Erythroblast (primary cell): ENCODE measurements around the gene ELMOD3.
"Not testable (repeated sequence)": the region's sequence is repeated elsewhere in the genome, so short reads cannot be mapped to it uniquely, and the experiment has no call there.

Experiments
- DNase-seq, 2 experiments: peaks; one replicate each; lab custom pipeline; 2025; lab: John Stamatoyannopoulos, UW
- GATA1 ChIP-seq: IDR thresholded peaks from 2 replicates; pipeline ENCODE4 v1.6.1; 2011; ENCODE audit warnings: low read depth, mild to moderate bottlenecking, control low read depth, low read length, moderate library complexity
- POLR2A ChIP-seq: IDR thresholded peaks from 2 replicates; pipeline ENCODE4 v1.6.1; 2011; ENCODE audit warnings: mild to moderate bottlenecking, low read length

Gene ELMOD3

DNA sequence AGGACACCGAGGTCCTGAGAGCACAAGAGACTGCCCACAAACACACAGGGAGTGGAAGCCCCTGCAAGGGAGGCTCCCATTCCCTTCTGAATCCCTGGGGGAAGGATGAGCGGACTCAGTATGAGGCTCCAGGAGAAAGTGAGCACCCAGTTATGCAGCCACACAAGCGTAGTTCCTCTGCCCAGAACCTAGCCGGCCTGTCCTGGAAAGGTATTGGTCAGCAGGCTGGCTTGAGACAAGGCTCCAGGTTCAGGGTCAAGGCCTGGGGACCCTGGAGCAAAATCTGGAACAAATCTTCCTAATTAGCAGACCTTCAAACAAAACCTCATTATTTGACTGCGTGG lies 56.8 kb downstream of the ELMOD3 start:
- no peak for DNase-seq
- TF ChIP-seq POLR2A (no peak), GATA1 (no peak)

DNA sequence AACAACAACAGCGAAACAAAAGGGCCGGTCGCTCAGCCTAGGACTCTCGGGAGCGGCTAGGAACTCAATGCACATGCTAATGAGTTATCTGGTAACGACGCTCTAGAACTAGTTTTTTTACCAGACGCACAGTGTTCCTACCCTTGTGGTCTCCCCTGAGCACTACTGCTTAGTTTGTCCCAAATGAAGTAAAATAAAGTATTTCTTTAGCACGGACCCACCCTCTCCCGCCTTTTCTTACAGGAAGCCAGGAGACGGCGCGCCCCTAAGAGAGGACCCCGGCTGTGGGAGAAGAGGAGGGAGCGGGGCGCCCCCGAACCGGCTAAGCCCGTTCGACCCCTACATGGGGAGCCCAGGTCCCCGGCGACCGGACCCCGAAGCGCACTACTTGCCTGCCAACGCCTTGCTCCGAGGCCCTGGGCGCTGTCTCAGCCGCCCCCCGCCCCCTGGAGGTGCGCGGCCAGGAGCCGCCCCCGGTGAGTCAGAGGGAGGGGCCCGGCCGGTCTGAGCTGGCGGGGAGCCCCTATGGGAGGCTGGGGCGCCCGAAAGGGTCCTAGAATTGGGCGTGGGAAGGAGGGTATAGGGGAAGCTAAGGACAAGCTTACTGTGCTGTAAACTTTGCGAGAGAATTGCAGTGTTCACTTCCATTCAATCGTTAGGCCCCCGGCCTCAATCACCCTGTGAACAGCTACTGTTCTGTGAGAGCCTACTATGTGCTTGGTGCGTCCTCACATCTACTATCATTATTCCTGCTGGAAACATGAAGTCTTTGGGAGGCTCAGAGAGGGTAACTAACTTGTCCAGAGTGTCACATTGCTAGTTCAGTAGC lies 59.2 kb downstream of the ELMOD3 start:
- TF ChIP-seq GATA1 (no peak), POLR2A (no peak)
- peak; percentile 31 to 61 for DNase-seq

DNA sequence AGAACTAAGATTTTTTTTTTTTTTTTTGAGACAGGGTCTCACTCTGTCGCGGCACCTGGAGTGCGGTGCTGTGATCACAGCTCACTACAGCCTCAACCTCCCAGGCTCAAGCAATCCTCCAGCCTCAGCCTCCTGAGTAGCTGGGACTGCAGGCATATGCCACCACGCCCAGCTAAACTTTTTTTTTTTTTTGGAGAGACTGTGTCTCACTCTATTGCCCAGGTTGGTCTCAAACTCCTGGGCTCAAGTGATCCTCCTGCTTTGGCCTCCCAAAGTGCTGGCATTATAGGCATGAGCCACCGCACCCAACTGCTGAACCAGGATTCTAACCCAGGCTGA lies 59.8 kb downstream of the ELMOD3 start:
- DNase-seq: not testable (repeated sequence)

DNA sequence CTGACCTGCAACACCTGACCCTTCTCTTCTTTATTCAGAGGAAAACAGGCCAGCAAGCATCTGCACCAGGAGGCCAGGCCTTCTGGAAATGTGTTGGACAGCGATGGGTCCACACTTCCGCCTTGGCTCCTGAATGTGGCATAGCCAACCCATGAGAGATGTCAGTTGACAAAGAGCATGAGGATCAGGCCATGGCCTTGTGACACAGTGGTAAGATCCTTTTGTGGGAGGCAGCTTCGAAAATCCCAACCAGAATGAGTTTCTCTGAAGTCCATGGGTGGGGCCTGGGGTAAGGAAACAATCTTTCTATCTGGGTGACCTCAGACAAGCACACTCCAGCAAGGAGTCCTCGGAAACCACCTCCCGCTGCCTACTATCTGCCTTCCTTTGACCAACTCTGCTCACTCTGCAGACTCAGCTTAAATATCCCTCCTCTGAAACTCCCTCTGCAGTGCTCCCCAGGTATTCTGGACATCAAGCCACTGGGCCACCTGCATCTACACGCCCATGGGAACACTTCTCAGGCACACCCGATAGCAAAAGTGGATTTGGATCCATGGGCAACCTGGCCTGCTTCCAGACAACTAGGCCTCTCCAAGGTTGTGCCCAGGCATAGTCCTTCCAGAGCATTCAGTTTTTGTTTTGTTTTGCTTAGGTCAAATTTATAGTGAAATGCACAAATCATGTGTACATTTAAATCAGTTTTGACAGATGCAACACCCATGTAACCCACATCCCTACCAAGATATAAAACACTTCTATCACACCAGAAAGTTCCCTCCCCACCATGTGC lies 60.4 kb downstream of the ELMOD3 start:
- peak; percentile 34 to 43 for DNase-seq
- TF ChIP-seq POLR2A: no peak
- TF ChIP-seq GATA1: no peak

DNA sequence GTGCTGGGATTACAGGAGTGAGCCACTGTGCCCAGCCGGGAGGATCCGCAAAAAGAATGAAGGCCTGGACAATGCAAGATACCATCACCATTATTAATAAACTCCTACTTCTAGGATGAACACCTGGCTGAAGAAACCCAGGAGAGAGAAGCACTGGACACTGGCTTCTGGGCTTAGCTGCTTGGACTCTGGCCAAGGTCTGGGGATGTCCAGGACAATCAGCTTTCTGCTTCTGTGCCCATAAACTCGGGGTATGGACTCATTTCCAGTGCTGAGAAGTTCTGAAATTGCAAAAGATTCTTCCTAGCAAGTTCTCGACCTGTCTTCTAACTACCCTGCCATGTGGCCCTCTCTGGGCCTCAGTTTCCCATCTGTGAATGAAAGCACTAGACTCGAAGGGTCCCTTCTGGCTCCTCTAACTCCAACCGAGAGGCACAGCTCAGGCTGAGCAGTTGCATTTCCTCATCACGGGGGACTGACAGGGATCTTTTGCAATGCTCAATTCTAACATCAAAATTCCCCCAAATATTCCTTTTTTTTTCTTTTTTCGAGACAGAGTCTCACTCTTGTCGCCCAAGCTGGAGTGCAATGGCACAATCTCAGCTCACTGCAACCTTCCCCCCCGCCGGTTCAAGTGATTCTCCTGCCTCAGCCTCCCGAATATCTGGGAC lies 61.5 kb downstream of the ELMOD3 start:
- TF ChIP-seq POLR2A (no peak), GATA1 (no peak)
- DNase-seq: no peak

DNA sequence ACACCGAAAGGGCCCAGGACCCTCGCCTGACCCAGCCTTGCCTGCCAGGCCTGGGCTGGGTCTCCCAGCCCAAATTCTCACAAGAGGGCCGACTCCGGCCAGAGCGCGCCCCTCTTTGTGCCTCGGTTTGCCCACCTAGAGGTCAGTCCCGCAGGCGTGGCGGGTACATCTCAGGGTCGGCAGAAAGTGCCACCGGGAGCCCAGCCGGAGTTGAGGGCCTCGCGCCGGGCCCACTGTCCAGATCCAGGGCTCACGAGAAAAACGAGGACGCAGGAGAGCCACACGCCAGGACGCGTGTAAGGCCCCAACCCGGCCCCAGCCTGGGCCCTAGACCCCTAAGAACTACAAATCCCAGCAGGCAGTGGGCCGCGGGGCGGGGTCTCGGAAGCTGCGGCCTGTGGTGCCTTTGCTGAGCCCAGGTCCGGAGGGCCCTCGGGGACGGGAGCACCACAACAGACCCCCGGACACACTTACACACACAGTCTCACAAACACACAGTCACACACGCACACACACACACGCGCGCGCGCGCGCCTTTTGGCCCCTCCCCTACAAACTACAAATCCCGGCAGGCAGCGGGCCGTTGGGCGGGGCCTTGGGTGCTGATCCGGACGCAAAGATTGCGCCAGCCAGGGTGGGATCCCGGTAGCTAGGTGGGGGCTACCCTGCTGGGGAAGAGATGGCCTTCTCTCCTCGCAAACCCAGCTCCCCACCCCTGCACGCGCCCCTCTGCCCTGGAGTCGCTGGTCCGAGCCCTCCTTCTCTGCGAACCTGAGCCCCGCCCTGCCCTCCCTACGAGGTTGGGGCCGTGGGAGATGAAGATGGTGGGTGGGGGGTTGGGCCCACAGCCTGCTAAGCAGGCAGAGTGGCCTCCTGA lies 63.8 kb downstream of the ELMOD3 start, which contains the start of gene SH2D6:
Gene SH2D6 (plus strand): TSS at position 583 of the 877 bp plus-strand sequence. CDS start 10,752 bp downstream, outside the sequence.
- peak; percentile 90 to 93 for DNase-seq
- TF ChIP-seq GATA1: no peak
- TF ChIP-seq POLR2A: peak; percentile 73

DNA sequence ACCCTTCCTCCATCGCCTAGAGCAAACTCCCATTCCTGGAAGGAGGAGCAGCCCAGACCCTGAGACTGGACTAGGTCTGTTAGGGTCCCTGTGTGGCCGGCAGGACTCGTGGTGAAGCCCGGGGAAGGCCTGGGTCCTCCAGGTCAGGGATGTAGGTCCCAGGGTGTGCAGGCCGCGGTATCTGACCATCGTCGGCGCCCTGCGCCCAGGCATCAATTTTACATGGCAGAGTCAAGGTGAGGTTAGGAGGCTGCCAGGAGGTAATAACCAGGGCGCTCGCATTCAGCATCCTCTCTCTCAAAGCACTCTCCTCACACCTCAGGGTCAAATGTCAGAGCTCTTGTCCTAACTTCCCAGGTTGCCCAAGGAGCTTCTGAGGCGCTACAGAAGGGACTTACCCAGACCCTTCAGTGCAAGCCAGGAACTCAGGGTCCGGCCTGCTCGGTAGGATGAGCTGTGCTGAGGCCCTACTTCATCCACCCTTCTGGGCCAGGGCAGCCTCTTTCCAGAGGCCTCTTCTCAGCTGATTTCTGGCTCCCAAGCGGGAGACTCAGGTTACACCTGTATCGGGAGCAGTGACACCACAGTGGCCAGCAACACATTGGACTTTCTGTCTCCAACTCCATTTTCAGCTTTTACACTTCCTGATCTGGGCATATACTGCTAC lies 64.6 kb downstream of the ELMOD3 start:
- peak in 1 of 2 experiments; percentile 46 for DNase-seq
- TF ChIP-seq POLR2A (no peak), GATA1 (no peak)

DNA sequence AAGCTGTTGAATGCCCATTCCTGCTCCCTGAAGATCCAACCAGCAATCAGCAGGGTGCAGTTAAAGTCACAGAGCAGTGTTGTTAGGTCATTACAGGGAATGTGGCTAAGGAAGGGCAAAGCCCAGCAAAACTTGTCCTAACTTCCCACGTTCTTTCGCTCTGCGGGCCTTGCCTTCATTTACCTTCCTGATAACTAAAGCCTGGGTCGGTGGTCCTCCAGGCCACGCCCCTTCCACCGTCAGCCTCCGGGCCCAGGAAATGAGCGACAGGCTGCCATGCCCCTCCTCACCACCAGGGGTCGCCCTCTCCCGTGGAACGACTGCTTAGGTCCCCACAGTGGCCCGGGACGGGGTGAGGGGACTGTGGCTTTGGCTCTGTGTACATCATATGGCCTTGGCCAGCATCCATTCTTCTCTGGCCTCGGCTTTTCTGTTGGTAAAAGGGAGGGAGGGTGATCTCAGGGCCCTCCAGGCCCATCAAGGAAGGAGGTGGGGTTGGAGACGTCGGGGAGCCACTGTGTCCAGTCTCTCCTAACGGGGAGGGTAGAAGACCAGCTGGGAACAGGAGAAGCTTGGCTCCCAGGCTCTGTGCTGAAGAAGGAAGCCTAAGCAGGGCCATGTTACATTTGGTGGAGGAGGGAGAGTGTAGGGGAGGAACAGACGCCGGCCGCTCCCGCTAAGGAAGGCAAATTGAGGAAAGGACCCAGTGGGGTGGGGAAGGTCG lies 66.1 kb downstream of the ELMOD3 start:
- peak; percentile 86 to 92 for DNase-seq
- TF ChIP-seq POLR2A: no peak
- no peak for TF ChIP-seq GATA1

DNA sequence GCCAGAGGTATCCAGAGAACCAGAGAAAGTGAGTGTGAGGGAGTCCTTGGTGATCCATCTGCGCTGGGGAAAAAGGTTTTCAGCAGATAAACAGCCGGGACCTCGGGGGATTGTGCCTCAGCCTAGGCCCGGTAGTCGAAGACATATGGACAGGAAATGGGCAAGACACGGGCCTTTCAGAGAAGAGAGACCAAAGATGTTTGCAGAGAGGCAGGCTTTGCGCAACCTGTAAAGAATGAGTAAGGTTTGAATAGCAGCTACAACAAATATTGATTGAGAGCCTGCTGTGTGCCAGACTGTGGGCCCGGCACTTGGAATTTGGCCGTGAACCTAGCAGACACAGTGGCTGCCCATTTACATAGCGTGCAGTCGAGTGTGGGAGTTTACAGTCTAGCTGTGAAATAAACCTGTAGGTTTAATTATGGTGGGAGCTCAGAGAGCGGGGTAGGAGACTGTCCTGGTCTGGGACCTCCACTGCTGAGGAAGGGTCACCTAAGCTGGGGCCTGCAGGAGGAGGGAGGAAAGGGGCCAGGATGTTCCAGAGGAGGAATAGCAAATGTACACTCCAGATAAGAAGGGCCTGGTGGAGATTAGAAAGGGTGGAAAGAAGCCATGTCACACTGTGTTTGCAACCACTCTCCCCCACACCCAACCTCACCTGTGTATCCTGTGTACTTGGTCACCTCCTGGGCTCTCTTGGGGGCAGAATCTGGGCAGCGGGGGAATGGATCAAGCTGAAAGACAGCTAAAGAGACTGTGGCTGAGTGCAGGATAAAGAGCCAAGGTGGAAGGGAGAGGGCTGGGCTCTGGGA lies 66.9 kb downstream of the ELMOD3 start:
- DNase-seq: peak; percentile 55 to 65
- TF ChIP-seq POLR2A (no peak), GATA1 (no peak)

DNA sequence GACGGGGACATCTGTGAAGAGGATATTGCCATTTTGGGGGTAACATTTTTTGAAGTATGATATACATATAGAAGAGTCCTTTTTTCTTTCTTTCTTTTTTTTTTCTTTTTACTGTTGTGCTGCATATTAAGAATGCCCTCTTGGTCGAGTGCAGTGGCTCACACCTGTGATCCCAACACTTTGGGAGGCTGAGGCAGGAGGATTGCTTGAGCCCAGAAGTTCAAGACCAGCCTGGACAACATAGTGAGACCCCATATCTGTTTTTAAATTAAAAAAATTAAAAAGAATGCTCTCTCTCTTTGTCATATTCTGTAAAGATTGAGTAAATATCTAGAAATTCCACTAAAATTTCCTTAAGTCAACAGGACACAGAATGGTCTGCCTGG lies 67.5 kb downstream of the ELMOD3 start:
- TF ChIP-seq GATA1: no peak
- no peak for DNase-seq

DNA sequence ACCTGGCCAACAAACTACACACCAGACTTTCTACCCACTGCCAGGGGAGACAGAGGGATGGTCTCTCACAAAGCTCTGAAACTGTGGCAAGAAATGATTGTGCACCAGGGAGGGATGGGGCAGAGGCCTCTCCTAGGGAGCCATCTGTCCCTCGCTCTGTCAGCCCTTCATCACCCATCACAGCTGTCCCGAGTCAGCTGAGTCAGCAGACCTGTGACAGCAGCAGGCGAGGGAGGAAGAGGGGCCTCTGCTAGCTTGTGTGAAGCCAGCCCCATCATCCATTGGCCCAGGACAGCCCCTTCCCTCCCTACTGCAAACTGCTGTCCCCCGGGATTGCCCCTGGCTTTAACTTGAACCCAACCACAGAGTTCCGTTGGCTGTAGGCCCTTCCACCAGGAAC lies 69.0 kb downstream of the ELMOD3 start:
- peak; percentile 61 to 76 for DNase-seq
- TF ChIP-seq POLR2A: no peak
- no peak for TF ChIP-seq GATA1
